Activated B cell treated with CpG ODN at 0.5 μM for 24 hours (primary cell): ENCODE results near the gene ONECUT3. TPM values are rescaled to one million over a fixed set of nuclear protein-coding genes. Genes with fewer than 3 reads are reported as not detected.

Source experiments
- ATAC-seq: fragments of 200-7000 bp; cut with Tn5 transposase; one replicate; pipeline ENCODE4 v1.10.0; 2021; ENCODE audit warnings: low read depth, mild to moderate bottlenecking, moderate library complexity
- CTCF ChIA-PET: fragments of 350-600 bp; sonication (Branson Sonifier 250); formaldehyde crosslinking; loops from one replicate; lab custom pipeline; 2021; ENCODE audit warnings: antibody characterized with exemption; lab: Charles Lee
- POLR2A ChIA-PET: fragments of 350-600 bp; sonication (Branson Sonifier 250); formaldehyde crosslinking; loops from one replicate; lab custom pipeline; 2021; ENCODE audit warnings: antibody characterized with exemption; lab: Charles Lee
- DNase-seq: peaks from one replicate; pipeline ENCODE4 v3.0.0; 2022
- H3K27ac Mint-ChIP-seq: one replicate; pipeline ENCODE4 v1.8.0; 2020; ENCODE audit warnings: mixed read lengths
- H3K27me3 Mint-ChIP-seq: one replicate; pipeline ENCODE4 v1.8.0; 2021; ENCODE audit warnings: mixed read lengths
- H3K36me3 Mint-ChIP-seq: one replicate; pipeline ENCODE4 v1.8.0; 2021; ENCODE audit warnings: low read depth, mixed read lengths
- H3K4me1 Mint-ChIP-seq: one replicate; pipeline ENCODE4 v1.8.0; 2021; ENCODE audit warnings: mixed read lengths
- H3K4me3 Mint-ChIP-seq: one replicate; pipeline ENCODE4 v1.8.0; 2020; ENCODE audit warnings: mild to moderate bottlenecking, mixed read lengths
- H3K9me3 Mint-ChIP-seq: one replicate; pipeline ENCODE4 v1.8.0; 2020; ENCODE audit warnings: mixed read lengths
- CTCF ChIP-seq: fragments of 200-600 bp; IDR thresholded peaks from one replicate; pipeline ENCODE4 v1.8.0; 2022; ENCODE audit warnings: antibody characterized with exemption, mild to moderate bottlenecking
- intact Hi-C: fragments of 100-400 bp; cut with micrococcal nuclease; formaldehyde crosslinking; loops from one replicate; pipeline ENCODE4 v1.15.1; 2024
- total RNA-seq: library from RNA; stranded (reverse); gene quantifications from 2 replicates; pipeline ENCODE4 v1.2.3, GENCODE V29; 2022

ONECUT3 gene
- total RNA-seq, 1 donor from 2014 or later = not detected

- no peak for TF ChIP-seq CTCF
- Mint-ChIP-seq H3K27me3 (peaks cover 59% of the 10 kb centered on the region), H3K27ac (no peak overlapping the region), H3K4me1 (no peaks in the 10 kb centered on the region), H3K36me3 (no peaks in the 10 kb centered on the region), H3K4me3 (no peak overlapping the region), H3K9me3 (no peaks in the 10 kb centered on the region)
- ChIA-PET CTCF (no interaction called here), POLR2A (no interaction called here)
- DNase-seq = no peak
- intact Hi-C loops = no loop called here
- no peak for ATAC-seq
These were observed 33.8 kb upstream of the ONECUT3 start for GRCh38 chr19:1719519-1719918.

GRCh38 chr19:1720237-1720636 is 33.1 kb upstream of the ONECUT3 start:
- Mint-ChIP-seq H3K4me1 (no peaks in the 10 kb centered on the region), H3K4me3 (no peak overlapping the region), H3K36me3 (no peaks in the 10 kb centered on the region), H3K9me3 (no peaks in the 10 kb centered on the region), H3K27me3 (peaks cover 62% of the 10 kb centered on the region), H3K27ac (no peak overlapping the region)
- ChIA-PET CTCF (no interaction called here), POLR2A (no interaction called here)
- DNase-seq (no peak), ATAC-seq (no peak)
- TF ChIP-seq CTCF = no peak
- intact Hi-C loops = no loop called here

DNA sequence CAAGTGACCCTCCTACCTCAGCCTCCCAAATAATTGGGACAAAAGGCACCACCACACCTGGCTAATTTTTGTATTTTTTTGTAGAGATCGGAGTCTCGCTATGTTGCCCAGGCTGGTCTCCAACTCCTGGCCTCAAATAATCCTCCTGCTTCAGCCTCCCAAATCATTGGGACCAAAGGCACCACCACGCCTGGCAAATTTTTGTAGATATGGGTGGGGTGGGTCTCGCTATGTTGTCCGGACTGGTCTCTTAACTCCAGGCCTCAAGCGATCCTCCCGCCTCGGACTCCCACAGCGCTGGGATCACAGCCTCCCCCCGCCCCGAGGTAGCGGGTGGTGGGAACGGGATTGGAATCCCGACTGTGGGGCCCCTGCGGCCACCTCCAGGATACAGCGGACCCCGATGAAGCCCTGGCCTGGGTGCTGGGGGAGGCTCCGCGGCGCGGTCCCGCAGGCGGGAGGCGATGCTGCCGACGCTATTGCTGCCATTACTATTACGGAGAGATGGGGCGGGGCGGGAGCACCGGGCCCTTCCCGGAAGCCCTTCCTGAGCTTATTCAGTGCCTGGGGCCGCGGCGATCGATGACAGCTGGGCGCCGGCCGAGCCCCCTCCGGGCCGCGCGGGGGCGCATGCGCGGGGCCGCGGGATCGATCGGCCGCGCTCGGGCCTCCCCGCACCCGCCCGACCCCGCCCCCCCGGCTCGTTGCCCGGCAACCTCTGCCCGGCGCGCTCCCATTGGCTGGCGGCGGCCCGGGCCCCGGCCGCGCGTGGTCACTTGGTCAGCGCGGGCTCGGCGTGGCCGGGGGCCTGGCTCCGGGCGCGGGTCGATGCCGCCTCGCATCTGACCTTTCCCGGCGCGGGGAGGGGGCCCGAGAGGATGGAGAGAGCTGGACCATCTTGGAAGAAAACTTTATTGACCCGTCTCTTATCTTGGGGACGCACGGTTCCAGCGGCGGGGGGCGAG is 27.9 kb upstream of the ONECUT3 start:
- DNase-seq = no peak
- Mint-ChIP-seq H3K9me3 (no peaks in the 10 kb centered on the region), H3K4me3 (peak overlapping the region; percentile 24), H3K36me3 (no peaks in the 10 kb centered on the region), H3K27me3 (peaks cover 50% of the 10 kb centered on the region), H3K4me1 (peaks cover 3% of the 10 kb centered on the region), H3K27ac (no peak overlapping the region)
- intact Hi-C loops = no loop called here
- CTCF ChIA-PET = no interaction called here
- TF ChIP-seq CTCF = no peak
- peak; percentile 60 for ATAC-seq
- POLR2A ChIA-PET = no interaction called here

DNA sequence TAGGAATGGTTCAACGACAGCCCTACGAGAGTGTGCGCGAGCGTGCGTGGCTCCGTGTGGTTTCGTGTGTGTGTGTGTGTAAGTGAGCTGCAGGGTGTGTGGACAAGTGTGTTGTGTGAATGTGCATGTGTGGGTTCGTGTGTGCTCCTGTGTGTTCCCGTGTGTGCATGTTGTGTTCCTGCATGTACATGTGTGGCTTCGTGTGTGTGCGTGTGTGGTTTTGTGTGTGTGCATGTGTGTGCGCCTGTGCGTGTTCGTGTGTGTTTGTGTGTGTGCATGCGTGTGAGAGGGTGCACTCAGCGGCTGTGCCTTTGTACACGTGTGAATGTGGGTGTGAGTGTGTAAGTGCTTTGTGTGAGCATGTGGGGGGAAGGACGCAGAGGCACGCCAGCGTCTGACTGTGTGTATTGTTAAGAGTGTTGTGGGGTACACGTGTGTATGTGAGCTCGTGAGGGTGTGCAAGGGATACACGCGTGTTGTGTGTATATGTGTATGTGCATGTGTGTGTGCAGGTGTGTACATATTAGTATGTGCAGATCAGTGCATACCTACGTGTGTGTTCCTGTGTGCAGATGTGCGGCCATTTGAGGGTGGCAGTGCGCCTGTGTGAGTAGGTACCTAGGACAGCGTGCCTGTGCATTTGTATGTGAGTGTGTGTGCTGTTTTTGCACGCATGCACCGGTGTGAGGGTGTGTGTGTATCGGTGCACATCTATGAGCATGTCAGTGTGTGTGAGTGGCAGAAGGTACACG is 24.3 kb upstream of the ONECUT3 start:
- Mint-ChIP-seq H3K9me3 (no peaks in the 10 kb centered on the region), H3K36me3 (no peaks in the 10 kb centered on the region), H3K4me1 (peaks cover 3% of the 10 kb centered on the region), H3K27me3 (peaks cover 44% of the 10 kb centered on the region), H3K27ac (no peak overlapping the region), H3K4me3 (no peak overlapping the region)
- no peak for TF ChIP-seq CTCF
- no peak for ATAC-seq
- POLR2A ChIA-PET = no interaction called here
- no peak for DNase-seq
- intact Hi-C loops = no loop called here
- CTCF ChIA-PET = no interaction called here

DNA sequence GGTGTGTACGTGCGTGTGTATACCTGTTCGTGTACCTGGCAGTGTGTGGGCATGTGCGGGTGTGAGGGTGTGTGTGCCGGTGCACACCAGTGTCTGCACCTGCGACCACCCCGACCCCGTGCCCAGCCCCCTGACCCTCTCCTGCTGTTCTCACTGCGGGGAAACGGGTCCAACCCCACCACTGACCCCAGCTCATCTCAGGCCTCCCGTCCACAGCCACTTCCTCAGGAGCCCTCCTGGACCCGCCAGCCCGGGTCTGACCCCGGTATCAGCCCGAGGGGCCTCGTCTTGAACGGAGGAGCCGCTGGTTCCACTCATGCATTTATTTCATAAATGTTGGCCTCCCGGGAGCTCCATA is 23.8 kb upstream of the ONECUT3 start:
- no peaks in the 10 kb centered on the region for H3K9me3 Mint-ChIP-seq
- no peak overlapping the region for H3K27ac Mint-ChIP-seq
- H3K4me3 Mint-ChIP-seq = no peak overlapping the region
- POLR2A ChIA-PET = no interaction called here
- peaks cover 46% of the 10 kb centered on the region for H3K27me3 Mint-ChIP-seq
- no peak for ATAC-seq
- no peak for TF ChIP-seq CTCF
- CTCF ChIA-PET = no interaction called here
- intact Hi-C loops = no loop called here
- no peak for DNase-seq
- peaks cover 3% of the 10 kb centered on the region for H3K4me1 Mint-ChIP-seq
- no peaks in the 10 kb centered on the region for H3K36me3 Mint-ChIP-seq
